ENCODE results near the gene FIBCD1.

GRCh38 chr9:130890124-130890523, 48.9 kb downstream of the FIBCD1 start:
- TF ChIP-seq BRCA1 (IDR thresholded peaks at IDR 0.05) (no peak), BRCA1 (CRISPR knock-in tag; IDR thresholded peaks at IDR 0.05) (no peak), CTCF (IDR thresholded peaks at IDR 0.05 in 2 of 3, conservative IDR thresholded peaks at IDR 0.05 in 1 of 3; ENCODE audit: insufficient read depth in 2 of 3, low read depth in 1 of 3, low read length in 3 of 3) (no peak), CCNT2 (IDR thresholded peaks at IDR 0.05; ENCODE audit: borderline replicate concordance, extremely low read depth, insufficient read length, low read depth, low read length) (no peak), RNF2 (IDR thresholded peaks at IDR 0.05) (no peak), E2F6 (IDR thresholded peaks at IDR 0.05; ENCODE audit: borderline replicate concordance in 1 of 2, extremely low read depth in 1 of 2, insufficient read depth in 1 of 2, insufficient read length in 1 of 2, low read depth in 1 of 2, low read length in 1 of 2, poor library complexity in 1 of 2, severe bottlenecking in 1 of 2) (no peak), SPI1 (IDR thresholded peaks at IDR 0.05; ENCODE audit: borderline replicate concordance, low read depth, low read length) (no peak), PTBP1 (IDR thresholded peaks at IDR 0.05; ENCODE audit: low read depth, low read length) (no peak), CBX8 (IDR thresholded peaks at IDR 0.05; ENCODE audit: borderline replicate concordance, extremely low read depth, low read depth, low read length, poor library complexity, severe bottlenecking) (no peak), ATF2 (CRISPR knock-in tag; IDR thresholded peaks at IDR 0.05) (no peak), RFX5 (IDR thresholded peaks at IDR 0.05; ENCODE audit: low read depth, low read length) (no peak), EZH2 (IDR thresholded peaks at IDR 0.05; ENCODE audit: borderline replicate concordance, low read depth, low read length) (no peak)

Data from K562 (cell line).